Posterior vena cava (tissue), 2 donors: ENCODE data around the gene TTC39B. TPM values are rescaled to one million over a fixed set of nuclear protein-coding genes. Genes with fewer than 3 reads are reported as not detected.
"Not testable (repeated sequence)": the region's sequence is repeated elsewhere in the genome, so short reads cannot be mapped to it uniquely, and the experiment has no call there.

ENCODE experiments used
- DNase-seq: peaks from one replicate; pipeline ENCODE4 v3.0.0-alpha.2; 2020; ENCODE audit warnings: low spot score
- intact Hi-C, 2 donors: fragments of 100-400 bp; cut with DNase I; formaldehyde crosslinking; loops; one replicate each; pipeline versions ENCODE4 v1.14.1 to v1.14.2; 2022 to 2023
- long read RNA-seq, 2 donors: library from polyadenylated mRNA; unstranded; transcript quantifications; one replicate each; pipeline ENCODE4 v2.0.0, GENCODE V29; 2020 to 2021
- total RNA-seq, 2 donors: library from RNA; stranded (reverse); fragmentation: NEBNext Ultra II Directional; extraction: Animal tissue kit (Norgen Biotek cat#: 25700); gene quantifications; one replicate each; pipeline ENCODE4 v1.2.1, GENCODE V29; 2021
- donor health status: DM: yes; HTN: yes; CAD: no.
- donor health status: DM: yes; HTN: yes; CAD: no.

The TTC39B gene
- 10 to 100 TPM; 19.7 to 30.1 TPM for total RNA-seq
- long read RNA-seq, donor 1, full-length matches to known transcripts, result 4 of 11 reads
- long read RNA-seq, donor 1, partial matches to known transcripts, result 2 of 11 reads
- long read RNA-seq, donor 1, other reads (novel, unspliced or antisense), result 5 of 11 reads
- long read RNA-seq, donor 2, full-length matches to known transcripts, result 10 of 20 reads
- long read RNA-seq, donor 2, partial matches to known transcripts, result 3 of 20 reads
- long read RNA-seq, donor 2, other reads (novel, unspliced or antisense), result 7 of 20 reads

DNA sequence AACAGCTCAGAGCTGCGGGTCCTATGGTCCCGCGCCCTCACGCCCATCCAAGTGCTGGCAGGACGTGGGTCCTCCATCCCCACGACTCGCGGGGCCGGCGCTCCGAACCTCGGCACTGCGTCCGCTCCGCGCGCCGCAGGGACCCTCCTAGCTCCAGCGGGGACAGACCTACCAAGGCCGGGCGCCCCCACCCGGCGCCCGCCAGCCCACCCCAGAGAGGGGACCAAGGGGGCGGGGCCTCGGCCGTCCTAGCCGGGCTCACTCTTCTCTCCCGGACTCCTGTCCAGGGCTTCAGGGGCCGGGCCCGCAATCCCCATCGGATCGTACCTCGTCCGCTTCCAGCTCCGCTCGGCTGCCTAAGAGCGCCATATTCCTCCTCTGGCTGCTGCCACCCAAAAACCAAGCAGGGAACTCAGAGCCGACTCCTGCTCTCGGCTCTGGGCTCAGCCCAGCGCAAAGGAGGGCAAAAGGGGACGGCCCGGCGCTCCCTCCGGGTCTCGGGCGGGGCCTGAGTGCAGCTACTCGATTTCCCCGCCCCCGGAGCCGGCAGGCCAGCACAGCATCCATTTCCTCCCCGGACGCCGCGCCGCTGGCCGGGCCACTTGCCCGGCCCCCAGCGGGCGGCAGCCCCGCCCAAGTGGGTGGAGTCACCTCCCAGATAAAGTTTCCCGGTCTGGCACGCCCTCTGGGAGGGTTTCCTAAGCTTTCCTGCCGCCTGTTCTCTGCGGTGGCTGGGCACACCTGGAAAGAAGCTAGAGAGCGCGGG, at the start of gene TTC39B:
Gene TTC39B (minus strand): TSS at position 460 of the 766 bp plus-strand sequence. CDS start 91 bp downstream, at position 369.
- peak; percentile 97 for DNase-seq
- intact Hi-C loops, result loop anchor here in 1 of 2 donors (10.0 kb wide), 1 partner anchor 92 kb away; no protein-coding TSS in a partner anchor

DNA sequence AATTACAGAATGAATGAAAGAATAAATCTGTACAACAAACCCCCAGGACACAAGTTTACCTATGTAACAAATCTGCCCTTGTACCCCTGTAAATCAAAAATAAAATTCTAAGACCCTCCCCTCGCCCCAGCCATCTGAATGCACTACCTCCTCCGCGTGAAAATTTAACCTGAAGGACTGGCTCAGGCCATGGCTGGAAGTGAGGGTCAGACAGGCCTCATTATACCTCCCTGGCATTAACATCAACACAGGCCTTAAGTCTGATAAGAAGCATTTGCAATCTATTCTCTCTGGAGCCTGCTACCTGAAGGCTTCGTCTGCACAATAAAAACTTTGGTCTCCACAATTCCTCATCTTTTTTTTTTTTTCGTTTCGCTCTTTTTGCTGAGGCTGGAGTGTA, 48.7 kb upstream of the TTC39B start:
- intact Hi-C loops, result no loop called here
- DNase-seq, result no peak

DNA sequence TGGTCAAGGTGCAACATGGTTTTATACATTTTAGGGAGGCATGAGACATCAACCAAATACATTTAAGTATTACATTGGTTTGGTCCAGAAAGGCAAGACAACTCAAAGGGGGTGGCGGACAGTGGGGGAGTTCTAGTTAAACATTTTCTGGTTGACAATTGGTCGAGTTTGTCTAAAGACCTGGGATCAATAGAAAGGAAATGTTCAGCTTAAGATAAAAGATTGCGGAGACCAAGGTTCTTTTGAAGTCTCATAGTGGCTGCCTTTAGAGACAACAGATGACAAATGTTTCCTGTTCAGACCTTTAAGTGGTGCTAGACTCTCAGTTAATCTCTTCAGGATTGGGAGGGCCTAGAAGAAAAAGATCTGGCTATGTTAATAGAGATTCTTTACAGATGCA, 47.7 kb upstream of the TTC39B start:
- DNase-seq, result no peak
- intact Hi-C loops, result no loop called here

DNA sequence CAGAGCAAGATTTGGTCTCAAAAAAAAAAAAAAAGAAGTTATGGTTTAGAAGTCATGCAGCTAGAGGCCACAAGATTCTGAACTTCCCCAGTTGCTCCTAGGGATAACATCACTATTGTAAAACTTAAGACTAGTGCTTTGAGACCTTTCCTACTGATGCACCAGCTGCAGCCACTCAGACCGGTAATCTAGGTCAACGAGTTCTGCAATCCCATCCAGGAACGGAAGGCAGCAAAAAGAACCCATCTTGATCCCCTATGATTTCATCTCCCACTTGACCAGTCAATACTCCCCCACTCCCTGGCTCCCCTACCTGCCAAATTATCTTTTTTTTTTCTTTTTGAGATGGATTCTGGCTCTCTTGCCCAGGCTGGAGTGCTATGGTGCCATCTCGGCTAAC, 46.9 kb upstream of the TTC39B start:
- intact Hi-C loops, result no loop called here
- DNase-seq, result no peak

DNA sequence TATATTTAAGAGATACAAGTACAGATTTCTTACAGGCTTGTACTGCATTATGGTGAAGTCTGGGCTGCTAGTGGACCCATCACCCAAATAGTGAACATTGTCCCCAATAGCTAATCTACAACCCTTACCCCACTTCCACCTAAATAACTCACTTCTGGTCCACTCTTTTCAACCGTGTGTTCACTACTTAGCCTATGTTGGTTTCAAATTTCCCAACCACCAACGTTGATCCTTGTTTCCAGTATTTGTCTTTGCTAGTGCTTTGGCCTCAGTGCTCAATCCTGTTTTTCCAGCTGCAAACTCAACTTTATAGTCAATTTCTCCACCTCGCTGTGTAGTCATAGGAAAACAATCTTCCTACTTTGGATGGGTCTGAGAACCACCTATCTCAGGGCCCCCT, 45.3 kb upstream of the TTC39B start:
- DNase-seq, result no peak
- intact Hi-C loops, result no loop called here

DNA sequence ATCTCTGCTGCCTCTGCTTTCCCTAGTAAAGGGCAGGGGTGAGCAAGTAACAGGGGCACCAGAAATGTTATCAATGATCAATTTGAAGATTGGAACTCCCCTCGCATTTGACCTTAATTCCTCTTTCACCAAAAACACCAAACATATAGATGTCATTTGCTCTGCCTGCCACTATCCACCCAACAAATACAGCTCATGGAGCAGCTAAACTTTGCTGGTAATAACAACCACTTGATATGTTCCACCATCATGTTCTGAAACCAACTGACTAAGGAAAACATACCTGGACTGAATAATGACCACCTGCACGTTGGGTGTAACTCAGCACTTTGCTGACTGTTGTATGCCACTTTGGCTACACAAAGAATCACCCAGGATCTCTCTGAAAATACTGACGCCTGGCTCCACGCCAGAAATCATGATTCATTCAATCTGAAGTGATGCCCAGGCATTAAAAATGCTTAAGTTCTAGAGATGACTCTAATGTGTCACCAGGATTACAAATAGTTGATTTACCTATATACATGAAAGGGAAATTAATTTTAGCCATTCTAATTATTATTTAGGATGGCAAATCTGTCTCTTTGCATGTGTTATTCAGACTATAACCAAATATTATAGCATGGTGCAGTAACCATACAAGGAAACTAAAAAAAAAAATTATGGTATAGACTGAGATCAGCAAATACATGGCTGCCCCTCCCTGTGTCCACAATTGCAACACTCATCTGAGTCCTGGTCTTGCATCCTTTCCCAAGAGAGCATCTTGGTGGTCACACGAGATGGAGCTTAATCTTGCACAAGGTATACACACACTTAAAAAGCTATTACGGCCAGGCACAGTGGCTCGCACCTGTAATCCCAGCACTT, 43.1 kb upstream of the TTC39B start:
- no peak for DNase-seq
- intact Hi-C loops, result no loop called here

DNA sequence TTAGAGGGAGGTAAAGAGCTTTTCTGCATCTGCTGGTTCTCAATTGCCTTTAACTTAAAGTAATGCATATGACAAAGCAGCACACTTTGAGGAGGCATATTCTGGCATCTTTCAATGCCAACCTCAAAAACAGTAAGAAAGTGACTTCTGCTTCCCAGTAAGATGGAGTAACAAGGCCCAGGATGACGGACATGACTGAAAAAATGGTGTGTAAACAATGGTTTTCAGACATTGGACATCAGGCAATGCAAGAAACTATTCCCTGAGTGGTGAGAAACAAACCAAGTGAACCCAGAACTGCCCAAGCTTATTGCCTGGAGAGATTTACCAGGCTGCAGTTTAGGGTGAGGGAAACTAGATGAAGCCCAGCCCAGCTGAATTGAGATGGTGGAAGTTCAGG, 39.8 kb upstream of the TTC39B start:
- intact Hi-C loops, result no loop called here
- DNase-seq, result no peak

DNA sequence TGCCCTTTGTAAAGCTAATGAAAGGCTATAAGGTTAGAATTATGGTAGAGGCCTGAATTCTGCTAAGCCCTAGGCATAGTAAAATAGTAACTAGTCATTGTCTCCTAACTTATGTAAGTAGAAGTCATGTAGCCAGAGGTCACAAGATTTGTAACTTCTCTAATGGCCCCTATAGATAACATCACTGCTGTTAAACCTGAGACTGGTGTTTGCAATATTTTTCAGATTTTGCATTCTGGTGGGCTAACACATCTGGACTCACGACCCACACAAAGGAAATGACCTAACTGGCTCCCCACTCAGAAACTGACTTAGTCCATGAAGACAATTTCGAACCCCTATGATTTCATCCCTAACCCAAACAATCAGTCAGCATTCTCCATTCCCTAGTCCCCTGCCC, 37.2 kb upstream of the TTC39B start:
- intact Hi-C loops, result no loop called here
- DNase-seq, result no peak

DNA sequence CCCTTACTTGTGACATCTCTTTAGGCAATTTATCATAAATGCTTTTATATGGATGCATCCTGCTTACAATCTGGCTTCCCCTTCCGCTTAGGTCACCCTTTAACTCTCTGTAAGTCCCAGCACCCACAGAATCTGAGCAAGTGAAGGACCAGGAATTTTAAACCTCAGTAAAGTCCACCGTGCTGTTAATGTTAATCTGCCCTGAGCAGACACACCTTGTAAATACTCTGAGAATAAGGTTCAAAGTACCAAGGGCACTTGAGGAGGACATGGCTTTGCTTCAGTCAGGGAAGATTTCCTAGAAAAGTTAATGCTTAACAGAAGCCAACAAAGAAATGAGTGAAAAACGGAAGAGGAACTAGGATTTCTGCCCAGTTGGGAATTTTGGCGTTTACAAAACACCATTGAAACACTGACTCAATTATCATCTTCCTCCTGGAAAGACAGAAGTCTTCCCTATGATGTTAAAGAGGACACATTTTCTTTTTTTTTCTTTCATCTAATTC, 26.4 kb upstream of the TTC39B start:
- no peak for DNase-seq
- intact Hi-C loops, result no loop called here

DNA sequence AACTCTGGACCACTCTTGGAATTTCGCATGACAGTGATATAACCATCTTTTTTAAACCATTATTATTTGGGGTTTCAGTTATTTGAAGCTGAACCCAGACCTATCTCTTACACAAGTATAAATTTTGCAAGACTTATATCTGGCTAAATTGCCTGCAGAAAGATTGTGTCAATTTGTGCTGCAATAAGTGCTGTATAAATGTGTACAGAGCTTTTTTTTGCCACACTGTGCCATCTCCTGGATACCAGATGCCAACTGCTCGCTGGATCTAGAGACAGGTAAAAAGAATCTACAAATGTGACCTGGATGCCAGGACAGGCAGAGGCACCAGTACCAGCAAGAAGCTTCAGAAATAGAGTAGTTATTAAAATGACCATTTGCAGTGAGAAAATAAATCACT, 25.9 kb upstream of the TTC39B start:
- no peak for DNase-seq
- intact Hi-C loops, result no loop called here

DNA sequence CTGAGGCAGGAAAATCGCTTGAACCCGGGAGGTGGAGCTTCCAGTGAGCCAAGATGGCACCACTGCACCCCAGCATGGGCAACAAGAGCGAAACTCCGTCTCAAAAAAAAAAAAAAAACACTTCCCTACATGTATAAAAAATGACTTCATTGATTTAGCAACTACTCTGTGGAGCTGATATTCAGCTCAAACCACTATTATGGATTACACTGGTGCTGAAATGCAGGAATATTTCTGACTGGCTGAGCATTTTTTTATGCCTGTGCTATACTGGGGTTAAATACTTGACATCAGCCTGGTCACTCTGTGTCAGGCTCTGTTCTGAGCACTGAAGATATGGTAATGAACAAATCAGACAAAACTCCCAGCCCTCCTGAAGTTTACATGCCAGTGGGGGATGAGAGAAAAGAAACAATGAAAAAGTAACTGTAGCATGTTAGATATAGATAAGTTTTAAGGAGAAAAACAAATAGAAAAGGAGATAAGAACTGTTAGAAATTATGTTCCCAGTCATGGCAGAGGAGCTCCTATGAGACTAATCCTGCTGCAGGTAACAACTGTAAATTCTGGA, 22.6 kb upstream of the TTC39B start:
- DNase-seq, result no peak
- intact Hi-C loops, result no loop called here

DNA sequence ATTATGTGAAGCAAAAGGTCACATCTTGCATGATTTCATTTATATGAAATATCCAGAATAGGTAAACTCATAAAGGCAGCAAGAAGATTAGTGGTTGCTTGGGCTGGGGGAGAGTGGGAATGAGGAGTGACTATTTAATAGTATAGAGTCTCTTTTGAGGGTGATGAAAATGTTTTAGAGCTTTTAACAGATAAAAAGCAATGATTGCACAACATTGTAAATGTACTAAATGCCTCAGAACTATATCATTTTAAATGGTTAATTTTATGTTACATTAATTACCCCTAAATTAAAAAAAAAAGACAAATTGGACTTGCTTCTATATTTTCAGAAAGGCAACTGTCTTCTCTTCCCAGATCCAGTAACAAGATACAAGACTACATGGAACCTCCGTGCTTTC, 21.9 kb upstream of the TTC39B start:
- intact Hi-C loops, result no loop called here
- no peak for DNase-seq

DNA sequence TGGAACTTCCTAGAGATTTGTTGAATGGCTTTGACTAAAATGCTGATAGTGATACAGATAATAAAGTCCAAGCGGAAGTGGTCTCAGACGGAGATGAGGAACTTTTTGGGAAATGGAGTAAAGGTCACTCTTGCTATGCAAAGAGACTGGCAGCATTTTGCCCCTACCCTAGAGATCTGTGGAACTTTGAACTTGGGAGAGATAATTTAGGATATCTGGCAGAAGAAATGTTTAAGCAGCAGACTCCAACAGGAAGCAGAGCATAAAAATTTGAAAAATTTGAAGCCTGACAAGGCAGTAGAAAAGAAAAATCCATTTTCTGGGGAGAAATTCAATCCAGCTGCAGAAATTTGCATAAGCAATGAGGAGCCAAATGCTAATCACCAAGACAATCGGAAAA, 15.7 kb upstream of the TTC39B start:
- DNase-seq, intact Hi-C loops: not testable (repeated sequence)

DNA sequence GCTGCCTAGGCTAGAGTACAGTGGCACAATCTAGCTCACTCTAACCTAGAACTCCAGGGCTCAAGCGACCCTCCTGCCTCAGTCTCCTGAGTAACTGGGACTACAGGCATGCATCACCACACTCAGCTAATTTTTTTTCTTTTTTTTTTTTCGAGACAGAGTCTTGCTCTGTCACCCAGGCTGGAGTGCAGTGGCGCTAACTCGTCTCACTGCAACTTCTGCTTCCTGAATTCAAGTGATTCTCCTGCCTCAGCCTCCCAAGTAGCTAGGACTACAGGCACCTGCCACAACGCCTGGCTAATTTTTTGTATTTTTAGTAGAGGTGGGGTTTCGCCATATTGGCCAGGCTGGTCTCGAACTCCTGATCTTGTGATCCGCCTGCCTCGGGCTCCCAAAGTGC, 12.6 kb upstream of the TTC39B start:
- intact Hi-C loops, DNase-seq: not testable (repeated sequence)

DNA sequence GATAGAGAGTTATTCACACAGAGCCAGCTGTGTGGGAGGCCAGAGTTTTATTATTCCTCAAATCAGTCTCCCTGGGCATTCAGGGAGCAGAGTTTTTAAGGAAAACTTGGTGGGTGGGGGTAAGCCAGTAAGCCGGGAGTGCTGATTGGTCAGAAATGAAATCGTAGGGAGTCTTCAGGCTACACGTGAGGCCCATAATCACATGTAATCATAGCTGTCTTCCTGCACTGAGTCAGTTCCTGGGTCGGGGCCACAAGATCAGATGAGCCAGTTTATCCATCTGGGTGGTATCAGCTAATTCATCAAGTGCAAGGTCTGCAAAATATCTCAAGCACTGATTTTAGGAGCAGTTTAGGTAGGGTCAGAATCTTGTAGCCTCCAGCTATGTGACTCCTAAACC, 10.8 kb upstream of the TTC39B start:
- intact Hi-C loops, result no loop called here
- no peak for DNase-seq

DNA sequence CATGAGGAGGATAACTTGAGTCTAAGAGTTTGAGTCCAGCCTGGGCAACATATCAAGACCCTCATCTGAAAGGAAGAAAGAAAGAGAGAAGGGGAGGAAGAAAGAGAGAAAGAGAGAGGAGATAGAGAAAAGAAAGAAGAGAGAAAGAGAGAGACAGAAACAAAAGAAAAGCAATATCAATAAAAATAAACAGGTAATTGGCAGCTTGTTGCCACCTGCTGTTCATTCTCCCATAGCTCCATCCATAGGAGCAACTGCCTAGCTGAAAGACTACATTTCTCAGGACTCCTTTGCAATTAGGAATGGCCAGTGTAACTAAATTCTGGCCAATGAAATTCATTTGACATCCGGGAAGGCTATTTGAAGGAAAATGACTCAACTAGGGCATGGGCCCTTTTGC, 4.6 kb upstream of the TTC39B start:
- intact Hi-C loops, result no loop called here
- no peak for DNase-seq

DNA sequence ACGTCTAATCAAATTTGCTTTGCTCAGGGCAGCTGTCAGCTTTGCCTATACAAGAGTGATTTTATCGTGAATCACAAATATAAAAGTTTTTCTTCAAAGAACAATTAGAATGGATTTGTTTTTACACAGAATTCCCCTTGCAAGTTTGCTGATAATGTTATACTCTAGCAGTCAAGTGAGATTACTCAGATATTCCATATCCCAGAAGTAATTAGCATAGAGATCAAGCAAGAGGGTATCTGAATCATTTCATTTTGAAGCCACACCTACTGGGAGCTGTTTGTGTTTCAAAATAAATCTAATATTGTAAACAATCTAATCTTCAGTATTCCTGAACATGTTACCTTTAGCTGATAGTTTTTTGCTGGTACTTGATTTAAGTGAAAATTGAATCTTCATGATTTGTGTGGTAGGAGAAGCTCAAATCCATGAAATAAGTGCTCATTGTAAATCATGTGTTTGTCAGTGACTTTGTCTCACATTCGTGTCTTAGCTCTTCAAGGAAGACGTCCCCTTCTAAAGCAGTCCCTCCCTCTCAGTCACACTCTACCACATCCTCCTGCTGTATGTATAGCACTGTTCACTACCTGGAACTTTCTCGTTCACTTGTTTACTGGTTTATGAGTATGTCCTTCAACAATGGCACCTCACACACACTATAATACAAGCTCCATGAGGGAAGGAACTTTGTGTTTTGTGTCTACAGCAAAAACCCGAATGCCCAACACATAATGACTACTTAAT, 3.3 kb upstream of the TTC39B start:
- intact Hi-C loops, result no loop called here
- DNase-seq, result no peak

DNA sequence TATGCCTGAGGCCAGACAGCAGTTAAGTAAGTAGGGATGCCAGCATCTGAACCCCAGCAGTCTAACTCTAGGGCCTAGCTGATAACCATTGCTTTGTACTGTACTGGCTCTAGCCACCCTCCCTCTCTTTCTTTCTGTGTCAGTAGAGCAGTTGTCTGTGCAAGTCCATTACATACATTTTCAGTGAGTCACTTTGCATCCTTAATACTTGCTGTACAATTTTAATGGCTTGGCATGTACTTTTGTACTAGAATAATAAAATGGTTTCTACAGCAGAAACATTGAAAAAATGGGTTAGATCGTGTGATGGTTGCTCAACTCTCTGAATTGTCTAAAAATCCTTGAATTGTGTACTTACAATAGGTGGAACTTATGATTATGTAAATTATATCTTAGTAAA, 1.5 kb upstream of the TTC39B start:
- no peak for DNase-seq
- intact Hi-C loops, result loop anchor here in 1 of 2 donors (10.0 kb wide), 1 partner anchor 94 kb away; no protein-coding TSS in a partner anchor

DNA sequence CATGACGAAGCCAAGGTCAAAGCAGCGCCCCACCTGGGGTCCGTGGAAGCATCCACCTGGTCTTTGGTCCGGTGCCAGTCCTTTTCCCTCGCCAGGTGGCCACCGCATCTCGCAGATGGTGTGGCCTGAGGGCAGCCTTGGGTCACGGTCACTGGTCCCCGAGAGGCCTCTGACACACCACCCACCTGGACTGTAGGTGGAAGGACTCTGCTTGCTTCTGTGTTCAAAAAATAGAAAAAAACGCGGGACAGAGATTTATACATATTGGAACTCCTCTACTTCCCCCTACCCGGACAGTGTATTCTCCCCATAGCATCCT, 466 bp upstream of the TTC39B start:
- intact Hi-C loops, result loop anchor here in 1 of 2 donors (10.0 kb wide), 1 partner anchor 93 kb away; no protein-coding TSS in a partner anchor
- DNase-seq, result no peak
